ENCODE data around the gene HEXB. TPM values are rescaled to one million over a fixed set of nuclear protein-coding genes. Genes with fewer than 3 reads are reported as not detected.
A peak's percentile ranks its signal among the peaks of the same experiment; 100 is the strongest.

HEXB gene
- total and polyA plus RNA-seq, 9 of the 15 experiments (the other 6 are each of a cell fraction or from before 2014, with no cell fraction given), result 22.9 to 158 (median 108) TPM

DNA sequence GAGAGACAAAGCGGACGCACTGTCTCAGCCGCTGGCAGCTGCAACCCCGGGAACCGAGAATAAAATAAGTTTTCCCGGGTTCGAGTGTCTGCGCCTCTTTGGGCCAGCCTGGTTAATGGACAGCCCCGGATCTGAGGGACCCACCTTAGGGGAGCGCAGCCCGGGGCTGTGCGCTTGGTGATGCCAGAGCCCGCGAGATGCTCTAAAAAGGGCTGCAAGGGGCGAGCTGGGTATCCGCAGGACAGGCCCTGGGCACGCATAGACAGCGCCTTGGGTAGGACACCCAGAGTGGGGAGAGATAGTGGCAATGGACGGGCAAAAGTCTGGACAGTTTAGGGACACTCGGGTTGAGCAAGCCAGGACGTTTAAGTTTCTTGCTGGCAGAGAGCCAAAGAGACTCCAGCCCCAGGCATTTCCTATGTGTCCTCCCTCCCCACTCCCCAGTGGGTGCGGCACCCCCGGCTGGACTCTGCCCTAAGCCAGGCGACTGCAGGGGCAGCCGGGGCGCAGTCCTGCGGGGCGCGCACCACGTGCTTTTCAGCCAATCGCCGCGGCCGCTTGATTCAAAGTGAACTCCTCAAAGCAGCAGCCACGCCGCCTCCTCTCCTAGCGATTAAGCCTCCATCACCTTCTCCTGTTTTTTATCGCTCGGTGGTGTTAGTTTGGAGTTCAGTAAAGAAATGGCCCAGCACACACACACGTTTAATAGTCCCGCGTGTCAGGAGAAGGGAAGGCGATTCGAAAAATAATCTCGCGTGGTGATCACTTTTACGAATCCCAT, 43.9 kb upstream of the HEXB start (continued):
- no peak for TF ChIP-seq POLR2AphosphoS5 (IDR thresholded peaks at IDR 0.05; ENCODE audit: control insufficient read depth, insufficient read depth, low read depth, low read length)
- 0 out of 2 replicates have a peak, but pooled peaks have one; percentile 51 for TF ChIP-seq GTF2E2 (tag; IDR thresholded peaks at IDR 0.05)
- TF ChIP-seq, protein P1, sequence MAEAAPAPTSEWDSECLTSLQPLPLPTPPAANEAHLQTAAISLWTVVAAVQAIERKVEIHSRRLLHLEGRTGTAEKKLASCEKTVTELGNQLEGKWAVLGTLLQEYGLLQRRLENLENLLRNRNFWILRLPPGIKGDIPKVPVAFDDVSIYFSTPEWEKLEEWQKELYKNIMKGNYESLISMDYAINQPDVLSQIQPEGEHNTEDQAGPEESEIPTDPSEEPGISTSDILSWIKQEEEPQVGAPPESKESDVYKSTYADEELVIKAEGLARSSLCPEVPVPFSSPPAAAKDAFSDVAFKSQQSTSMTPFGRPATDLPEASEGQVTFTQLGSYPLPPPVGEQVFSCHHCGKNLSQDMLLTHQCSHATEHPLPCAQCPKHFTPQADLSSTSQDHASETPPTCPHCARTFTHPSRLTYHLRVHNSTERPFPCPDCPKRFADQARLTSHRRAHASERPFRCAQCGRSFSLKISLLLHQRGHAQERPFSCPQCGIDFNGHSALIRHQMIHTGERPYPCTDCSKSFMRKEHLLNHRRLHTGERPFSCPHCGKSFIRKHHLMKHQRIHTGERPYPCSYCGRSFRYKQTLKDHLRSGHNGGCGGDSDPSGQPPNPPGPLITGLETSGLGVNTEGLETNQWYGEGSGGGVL (CRISPR knock-in tag; IDR thresholded peaks at IDR 0.05), result no peak

DNA sequence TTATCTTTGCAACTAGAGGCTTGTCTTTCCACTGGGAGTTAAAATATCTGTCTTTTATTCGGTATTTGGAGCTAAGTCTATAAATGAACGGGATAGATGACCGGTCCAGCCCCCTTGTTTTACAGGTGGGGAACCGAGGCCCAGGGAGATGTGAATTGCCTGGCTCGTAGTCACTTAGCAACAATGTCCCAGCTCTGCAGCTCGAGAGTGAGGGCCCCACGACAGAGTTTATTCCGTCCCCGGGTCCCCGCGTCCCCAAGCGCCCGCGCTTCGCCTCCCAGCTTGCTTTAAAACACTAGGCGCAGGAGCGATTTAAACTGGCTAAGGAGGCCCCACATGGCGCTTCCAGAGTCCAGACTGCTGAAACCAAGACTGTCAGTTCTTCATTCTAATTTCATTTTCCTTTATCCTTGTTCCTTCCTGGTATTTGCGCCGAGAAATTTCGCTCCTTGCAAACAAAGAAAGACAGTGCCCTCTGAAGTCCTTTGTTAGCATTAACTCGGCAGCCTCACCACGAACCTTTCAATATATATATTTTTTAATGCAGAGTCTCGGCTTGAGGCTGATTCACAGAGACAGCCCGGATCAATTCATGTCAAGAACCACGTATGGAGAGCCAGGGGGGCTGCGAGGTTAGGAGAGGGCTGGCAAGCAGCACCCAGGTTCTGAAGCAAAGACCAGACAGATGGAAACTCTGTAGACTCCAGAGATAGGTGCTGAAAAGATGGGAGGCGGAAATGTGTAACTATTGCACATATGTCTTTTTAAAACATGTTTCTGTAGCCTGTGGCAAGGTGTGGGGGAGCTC, 43.1 kb upstream of the HEXB start:
- no TSS peak for BruUV-seq (replicated peaks)
- Histone ChIP-seq H3K9me1 (ENCODE audit: control insufficient read depth, insufficient read depth, low read length) (no peaks in the 10 kb centered on the region), H3K9ac (ENCODE audit: insufficient read depth in 1 of 2, low read depth in 2 of 2, low read length in 2 of 2) (no peak overlapping the region), H3K79me2 (ENCODE audit: control insufficient read depth, insufficient read depth, low read length) (no peaks in the 10 kb centered on the region), H3K27me3 (ENCODE audit: control insufficient read depth in 2 of 2, insufficient read depth in 2 of 2, low read length in 2 of 2) (peaks cover 17 to 42% of the 10 kb centered on the region in 2 experiments; a peak in 4 of 5 replicates), H3K27ac (ENCODE audit: extremely low read depth, low read depth, low read length) (no peak overlapping the region), H3K4me2 (ENCODE audit: insufficient read depth, low read length) (peak overlapping the region; percentile 7), H4K20me1 (replicated peaks; ENCODE audit: control insufficient read depth, insufficient read depth, low read length) (no peaks in the 10 kb centered on the region), H3K4me1 (replicated peaks in 1 of 2; ENCODE audit: control insufficient read depth in 2 of 2, insufficient read depth in 2 of 2, low read length in 2 of 2) (peaks cover 9 to 19% of the 10 kb centered on the region in 2 experiments; a peak in 3 of 5 replicates), H3K36me3 (ENCODE audit: control insufficient read depth, insufficient read depth, low read length) (no peaks in the 10 kb centered on the region), H3K4me3 (no peak overlapping the region), H3K9me3 (replicated peaks; ENCODE audit: control insufficient read depth, insufficient read depth, low read depth, low read length) (no peaks in the 10 kb centered on the region), H2AFZ (ENCODE audit: low read depth, low read length) (peak overlapping the region; percentile 65; the same call in 1 of the 2 replicates)
- CTCF ChIA-PET (ENCODE audit: low intra/inter-chr PET ratio), result interaction anchor here (1.1 kb wide), 1 partner anchor 740 kb away, joined by 3 read pairs; no protein-coding TSS in a partner anchor
- ATAC-seq (peak; percentile 25; the same call in 1 of the 3 replicates), DNase-seq (ENCODE audit: extremely low read depth in 1 of 4, low spot score in 3 of 4) (peak in 2 of 4 experiments; percentile 11 to 55), FAIRE-seq (no peak)
- intact Hi-C loops (cut with micrococcal nuclease) (loop anchor here (5.0 kb wide), 2 partner anchors 250 to 430 kb away; no protein-coding TSS in a partner anchor), in situ Hi-C loops (cut with MboI) (loop anchor here (25.0 kb wide), 1 partner anchor 605 kb away; no protein-coding TSS in a partner anchor)
- POLR2A ChIA-PET, result interaction anchor here (0.6 kb wide), 1 partner anchor 94 kb away, joined by 3 read pairs; no protein-coding TSS in a partner anchor
- 19% methylated on average over 28 of the region's 28 CpGs for WGBS (ENCODE audit: insufficient coverage, low coverage, missing lambda C conversion rate)
- TF ChIP-seq DEAF1 (CRISPR knock-in tag; IDR thresholded peaks at IDR 0.05) (peak; percentile 66), CTCF (IDR thresholded peaks at IDR 0.05 in 2 of 3, conservative IDR thresholded peaks at IDR 0.05 in 1 of 3; ENCODE audit: insufficient read depth in 2 of 3, low read depth in 1 of 3, low read length in 3 of 3) (peak; percentile 41 to 68 (median 44); a peak in 4 of 6 replicates), TCF3 (CRISPR knock-in tag; IDR thresholded peaks at IDR 0.05) (no peak), SMC3 (conservative IDR thresholded peaks at IDR 0.05; ENCODE audit: insufficient read depth, low read depth, low read length) (peak; percentile 21; the same call in 1 of the 2 replicates), MYC (IDR thresholded peaks at IDR 0.05; ENCODE audit: low read depth, low read length) (no peak), MYC (CRISPR knock-in tag; IDR thresholded peaks at IDR 0.05; ENCODE audit: borderline replicate concordance, low read depth) (no peak), RAD21 (CRISPR knock-in tag; conservative IDR thresholded peaks at IDR 0.05 in 1 of 2, IDR thresholded peaks at IDR 0.05 in 1 of 2) (peak; percentile 78 to 86)
